WTC11 (cell line): ENCODE measurements around the gene SENP8.

Experiments
- CREM ChIP-seq: sonication (generic); formaldehyde crosslinking; IDR thresholded peaks from 2 replicates; pipeline ENCODE4 v1.8.1; 2022; ENCODE audit warnings: mild to moderate bottlenecking, missing genetic modification reagents, moderate library complexity
- CTCF ChIP-seq: fragments of 200-600 bp; IDR thresholded peaks from 2 replicates; pipeline ENCODE4 v1.8.0; 2022; ENCODE audit warnings: antibody characterized with exemption
- ETV6 ChIP-seq: sonication (generic); formaldehyde crosslinking; IDR thresholded peaks from 2 replicates; pipeline ENCODE4 v1.8.1; 2022; ENCODE audit warnings: mild to moderate bottlenecking, missing genetic modification reagents
- JAZF1 ChIP-seq: fragments of 250-450 bp; sonication (Bioruptor Pico); IDR thresholded peaks from 2 replicates; pipeline ENCODE4 v1.9.0; 2021; ENCODE audit warnings: moderate library complexity, mild to moderate bottlenecking, inconsistent platforms
- NFYB ChIP-seq: sonication (generic); formaldehyde crosslinking; conservative IDR thresholded peaks from 2 replicates; pipeline ENCODE4 v1.8.0; 2022; ENCODE audit warnings: low read depth, missing genetic modification reagents
- TCF7 ChIP-seq: sonication (generic); formaldehyde crosslinking; IDR thresholded peaks from 2 replicates; pipeline ENCODE4 v1.8.0; 2022; ENCODE audit warnings: mild to moderate bottlenecking, low read depth, missing genetic modification reagents, moderate library complexity
- ZBTB21 ChIP-seq: sonication (generic); formaldehyde crosslinking; IDR thresholded peaks from 2 replicates; pipeline ENCODE4 v1.8.1; 2023; ENCODE audit warnings: mild to moderate bottlenecking, missing genetic modification reagents, borderline replicate concordance
- TF ChIP-seq, protein P1 (sequence below): sonication (generic); formaldehyde crosslinking; IDR thresholded peaks from 2 replicates; pipeline ENCODE4 v1.8.1; 2022; ENCODE audit warnings: mild to moderate bottlenecking, moderate library complexity, missing genetic modification reagents
- TF ChIP-seq, protein P2 (sequence below): sonication (generic); formaldehyde crosslinking; IDR thresholded peaks from 2 replicates; pipeline ENCODE4 v1.8.0; 2022; ENCODE audit warnings: mild to moderate bottlenecking, missing genetic modification reagents
- TF ChIP-seq, protein P3 (sequence below): sonication (generic); formaldehyde crosslinking; IDR thresholded peaks from 2 replicates; pipeline ENCODE4 v1.8.1; 2023; ENCODE audit warnings: mild to moderate bottlenecking, missing genetic modification reagents, moderate library complexity

DNA sequence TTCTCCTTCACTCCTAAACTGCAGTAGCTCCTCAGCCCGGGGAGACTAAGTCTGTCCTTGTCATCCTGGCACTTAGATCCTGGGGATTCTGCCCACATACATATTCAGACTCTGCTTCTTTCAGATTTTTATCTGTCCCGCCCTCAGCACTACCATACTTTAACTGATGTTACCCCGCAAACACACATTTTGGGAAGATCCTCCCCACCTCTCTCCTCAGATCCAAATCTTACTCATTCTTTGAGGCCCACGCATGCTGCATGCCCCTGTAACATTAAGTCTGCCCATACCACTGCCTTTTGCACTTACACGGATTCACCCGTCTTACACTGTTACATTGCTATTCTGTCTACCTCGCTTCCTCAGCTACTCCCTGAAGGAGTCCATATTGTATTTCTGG, 36.1 kb downstream of the SENP8 start:
- TF ChIP-seq CTCF (no peak), ETV6 (CRISPR knock-in tag) (no peak), ZBTB21 (no peak), NFYB (CRISPR knock-in tag) (no peak), CREM (CRISPR knock-in tag) (no peak), TCF7 (CRISPR knock-in tag) (no peak), JAZF1 (CRISPR knock-in tag) (no peak)
- TF ChIP-seq, protein P1, sequence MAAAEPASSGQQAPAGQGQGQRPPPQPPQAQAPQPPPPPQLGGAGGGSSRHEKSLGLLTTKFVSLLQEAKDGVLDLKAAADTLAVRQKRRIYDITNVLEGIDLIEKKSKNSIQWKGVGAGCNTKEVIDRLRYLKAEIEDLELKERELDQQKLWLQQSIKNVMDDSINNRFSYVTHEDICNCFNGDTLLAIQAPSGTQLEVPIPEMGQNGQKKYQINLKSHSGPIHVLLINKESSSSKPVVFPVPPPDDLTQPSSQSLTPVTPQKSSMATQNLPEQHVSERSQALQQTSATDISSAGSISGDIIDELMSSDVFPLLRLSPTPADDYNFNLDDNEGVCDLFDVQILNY (CRISPR knock-in tag): no peak
- TF ChIP-seq, protein P2, sequence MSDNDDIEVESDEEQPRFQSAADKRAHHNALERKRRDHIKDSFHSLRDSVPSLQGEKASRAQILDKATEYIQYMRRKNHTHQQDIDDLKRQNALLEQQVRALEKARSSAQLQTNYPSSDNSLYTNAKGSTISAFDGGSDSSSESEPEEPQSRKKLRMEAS (CRISPR knock-in tag): no peak
- TF ChIP-seq, protein P3, sequence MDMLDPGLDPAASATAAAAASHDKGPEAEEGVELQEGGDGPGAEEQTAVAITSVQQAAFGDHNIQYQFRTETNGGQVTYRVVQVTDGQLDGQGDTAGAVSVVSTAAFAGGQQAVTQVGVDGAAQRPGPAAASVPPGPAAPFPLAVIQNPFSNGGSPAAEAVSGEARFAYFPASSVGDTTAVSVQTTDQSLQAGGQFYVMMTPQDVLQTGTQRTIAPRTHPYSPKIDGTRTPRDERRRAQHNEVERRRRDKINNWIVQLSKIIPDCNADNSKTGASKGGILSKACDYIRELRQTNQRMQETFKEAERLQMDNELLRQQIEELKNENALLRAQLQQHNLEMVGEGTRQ (CRISPR knock-in tag): no peak
